Large intestine (tissue), 3 donors: Measurements from ENCODE around the gene CLOCK. TPM values are rescaled to one million over a fixed set of nuclear protein-coding genes. Genes with fewer than 3 reads are reported as not detected.

Source experiments
- DNase-seq, 2 donors: peaks; one replicate each; pipeline versions ENCODE4 v3.0.0 to v3.0.0-alpha.2; 2013
- H3K27ac ChIP-seq: one replicate; pipeline ENCODE4 v1.5.1; 2013; ENCODE audit warnings: low read length
- H3K27me3 ChIP-seq: 2 replicates; pipeline ENCODE4 v1.6.1; 2013; ENCODE audit warnings: low read length; ENCODE audit not compliant: control insufficient read depth, insufficient read depth
- H3K36me3 ChIP-seq: 2 replicates; pipeline ENCODE4 v1.6.1; 2013; ENCODE audit warnings: low read length; ENCODE audit not compliant: control insufficient read depth, insufficient read depth
- H3K4me1 ChIP-seq: one replicate; pipeline ENCODE4 v1.6.1; 2013; ENCODE audit warnings: low read length; ENCODE audit not compliant: control insufficient read depth, insufficient read depth
- H3K4me3 ChIP-seq: one replicate; pipeline ENCODE4 v1.5.1; 2013; ENCODE audit warnings: low read length
- H3K9me3 ChIP-seq: one replicate; pipeline ENCODE4 v1.6.1; 2013; ENCODE audit warnings: mild to moderate bottlenecking, low read depth, low read length, moderate library complexity; ENCODE audit not compliant: control insufficient read depth
- WGBS: methylation state at CpG from one replicate; pipeline ENCODE4 v1.1.5; 2013; ENCODE audit warnings: low lambda C conversion rate; ENCODE audit not compliant: insufficient coverage; 5-methylcytosine and 5-hydroxymethylcytosine counted together
- polyA plus RNA-seq: library from polyadenylated mRNA; unstranded; fragments of 120-200 nt; gene quantifications from one replicate; pipeline ENCODE4 v1.2.1, GENCODE V29; 2013

The CLOCK gene
- polyA plus RNA-seq, 1 donor, result 16.5 TPM

DNA sequence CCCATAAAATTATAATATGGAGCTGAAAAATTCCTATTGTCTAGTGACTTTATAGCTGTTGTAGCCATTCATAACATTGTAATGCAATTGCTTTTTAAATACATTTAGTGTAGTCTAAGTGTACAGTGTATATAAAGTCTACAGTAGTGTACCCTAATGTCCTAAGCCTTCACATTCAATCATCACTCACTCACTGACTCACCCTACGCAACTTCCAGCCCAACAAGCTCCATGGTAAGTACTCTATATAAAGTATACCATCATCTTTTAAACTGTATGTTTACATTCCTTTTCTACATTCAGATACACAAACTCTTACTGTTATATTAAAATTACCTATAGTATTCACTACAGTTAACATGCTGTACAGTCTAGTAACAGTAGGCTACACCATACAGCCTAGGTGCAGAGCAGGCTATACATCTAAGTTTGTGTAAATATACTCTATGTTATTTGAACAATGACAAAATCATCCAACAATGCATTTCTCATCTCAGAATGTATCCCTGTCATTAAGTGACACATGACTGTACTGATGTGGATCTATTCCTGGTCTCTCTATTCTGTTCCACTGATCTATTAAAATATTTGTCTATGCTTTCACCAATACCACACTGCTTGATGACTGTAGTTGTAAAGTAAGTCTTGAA is 33.7 kb downstream of the CLOCK start:
- no peak for DNase-seq
- H3K9me3 ChIP-seq, result no peaks in the 10 kb centered on the region
- H3K27me3 ChIP-seq, result no peaks in the 10 kb centered on the region
- H3K4me1 ChIP-seq, result no peaks in the 10 kb centered on the region
- no peaks in the 10 kb centered on the region for H3K36me3 ChIP-seq
- H3K4me3 ChIP-seq, result no peak overlapping the region
- H3K27ac ChIP-seq, result no peak overlapping the region
- WGBS, result 100% methylated on average over 1 of the region's 1 CpG

DNA sequence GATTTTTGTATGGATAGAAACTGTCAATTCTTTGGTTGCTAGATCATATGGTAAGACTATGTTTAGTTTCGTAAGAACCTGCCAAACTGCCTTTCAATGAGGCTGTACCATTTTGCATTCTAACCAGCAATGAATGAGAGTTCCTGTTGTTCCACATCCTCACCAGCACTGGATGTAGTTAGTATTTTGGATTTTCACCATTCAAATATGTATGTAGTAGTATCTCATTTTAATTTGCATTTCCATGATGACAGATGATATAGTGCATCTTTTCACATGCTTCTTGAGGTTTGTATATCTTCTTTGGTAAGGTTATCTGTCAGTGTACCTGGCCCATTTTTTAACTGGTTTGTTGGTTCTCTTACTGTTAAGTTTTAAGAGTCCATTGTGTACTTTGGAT is 34.6 kb downstream of the CLOCK start:
- no peaks in the 10 kb centered on the region for H3K4me1 ChIP-seq
- H3K9me3 ChIP-seq, result no peaks in the 10 kb centered on the region
- H3K4me3 ChIP-seq, result no peak overlapping the region
- no CpG with 5 or more reads among the region's 1 CpG for WGBS
- H3K27me3 ChIP-seq, result no peaks in the 10 kb centered on the region
- no peak overlapping the region for H3K27ac ChIP-seq
- no peak for DNase-seq
- peaks cover 2% of the 10 kb centered on the region for H3K36me3 ChIP-seq

DNA sequence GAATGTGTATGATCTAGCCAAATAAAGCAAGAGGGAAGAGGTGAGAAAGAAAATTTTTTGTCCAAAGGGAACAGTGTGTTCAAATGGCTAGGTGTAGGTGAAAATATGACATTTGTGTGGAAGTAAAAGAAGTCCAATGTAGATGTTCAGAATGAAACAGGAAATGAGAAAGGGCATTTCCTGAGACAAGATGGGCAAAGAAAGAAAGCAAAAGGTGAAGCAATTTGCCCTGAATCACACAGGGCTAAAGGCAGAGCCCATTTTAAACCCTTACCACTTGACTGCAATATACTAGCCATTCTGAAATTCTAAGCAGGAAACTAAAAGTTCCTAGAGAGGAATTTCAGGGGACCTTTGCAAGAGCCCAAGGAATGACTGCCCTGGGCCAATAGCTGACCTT is 36.0 kb downstream of the CLOCK start:
- no peaks in the 10 kb centered on the region for H3K4me1 ChIP-seq
- no peaks in the 10 kb centered on the region for H3K9me3 ChIP-seq
- H3K36me3 ChIP-seq, result peaks cover 5% of the 10 kb centered on the region
- no peak for DNase-seq
- H3K4me3 ChIP-seq, result no peak overlapping the region
- no peak overlapping the region for H3K27ac ChIP-seq
- no peaks in the 10 kb centered on the region for H3K27me3 ChIP-seq

DNA sequence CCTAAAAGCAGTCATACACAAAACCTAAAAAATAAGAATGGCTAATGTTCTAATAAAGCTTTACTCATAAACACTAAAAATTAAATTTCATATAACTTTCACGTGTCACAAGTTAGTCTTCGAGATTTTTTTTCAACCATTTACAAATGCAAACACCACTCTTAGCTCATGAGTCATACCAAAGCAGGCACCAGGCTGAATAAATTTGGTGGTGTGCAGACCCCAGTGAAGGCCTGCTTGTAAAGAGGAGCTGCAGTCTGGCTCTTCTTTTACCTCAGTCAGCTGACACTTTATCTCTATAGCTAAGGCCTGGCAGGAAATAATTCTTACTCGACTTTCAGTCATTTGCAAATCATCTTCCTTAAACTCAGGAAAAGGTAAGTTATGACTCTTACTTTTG is 37.4 kb downstream of the CLOCK start:
- no peak for DNase-seq
- no peak overlapping the region for H3K27ac ChIP-seq
- no CpG with 5 or more reads among the region's 3 CpGs for WGBS

DNA sequence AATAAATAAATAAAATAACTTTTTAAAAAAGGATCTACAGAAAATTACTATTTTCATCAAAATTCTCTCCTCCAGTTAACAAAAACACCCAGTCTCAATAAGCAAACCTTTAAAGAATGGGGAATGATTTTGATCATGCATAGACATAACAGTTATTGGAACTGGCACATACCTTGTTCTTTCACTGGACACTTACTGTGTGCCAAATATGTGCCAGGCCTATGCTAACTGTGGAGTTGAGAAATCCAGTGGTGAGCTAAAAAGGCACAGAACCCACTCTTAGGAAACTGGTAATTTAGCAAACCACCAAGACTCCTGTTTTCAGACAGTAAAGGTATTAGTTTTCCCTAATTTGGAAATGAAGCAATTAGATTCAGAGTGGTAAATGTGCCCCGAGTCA is 39.1 kb downstream of the CLOCK start:
- peaks cover 5% of the 10 kb centered on the region for H3K36me3 ChIP-seq
- H3K27me3 ChIP-seq, result no peaks in the 10 kb centered on the region
- H3K4me3 ChIP-seq, result no peak overlapping the region
- H3K4me1 ChIP-seq, result no peaks in the 10 kb centered on the region
- no peaks in the 10 kb centered on the region for H3K9me3 ChIP-seq
- H3K27ac ChIP-seq, result no peak overlapping the region
- WGBS, result no CpG with 5 or more reads among the region's 1 CpG
- no peak for DNase-seq

More for the DNA sequence above, 37.4 kb downstream of the CLOCK start:
- Histone ChIP-seq H3K9me3 (no peaks in the 10 kb centered on the region), H3K4me1 (no peaks in the 10 kb centered on the region), H3K4me3 (no peak overlapping the region), H3K36me3 (peaks cover 5% of the 10 kb centered on the region), H3K27me3 (no peaks in the 10 kb centered on the region)

DNA sequence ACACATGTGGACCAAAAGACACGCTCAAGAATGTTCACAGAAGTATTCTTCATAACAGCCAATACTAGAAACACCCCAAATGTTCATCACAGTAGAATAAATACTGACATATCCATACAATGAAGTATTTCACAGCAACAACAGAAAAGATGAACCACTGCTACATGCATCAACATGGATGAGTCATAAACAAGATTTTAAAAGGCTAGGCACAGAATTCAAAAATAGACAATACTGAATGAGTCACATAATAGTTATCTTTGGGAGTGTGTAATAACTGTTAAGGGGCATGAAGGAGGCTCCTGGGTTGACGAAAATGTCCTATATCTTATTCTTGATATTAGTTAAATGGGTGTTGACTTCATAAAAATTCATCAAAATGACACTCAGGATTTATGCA is 43.5 kb downstream of the CLOCK start:
- no peak for DNase-seq
- Histone ChIP-seq H3K27ac (no peak overlapping the region), H3K27me3 (no peaks in the 10 kb centered on the region), H3K36me3 (peaks cover 5% of the 10 kb centered on the region), H3K9me3 (no peaks in the 10 kb centered on the region), H3K4me3 (no peak overlapping the region), H3K4me1 (no peaks in the 10 kb centered on the region)
- WGBS, result no CpG with 5 or more reads among the region's 2 CpGs

DNA sequence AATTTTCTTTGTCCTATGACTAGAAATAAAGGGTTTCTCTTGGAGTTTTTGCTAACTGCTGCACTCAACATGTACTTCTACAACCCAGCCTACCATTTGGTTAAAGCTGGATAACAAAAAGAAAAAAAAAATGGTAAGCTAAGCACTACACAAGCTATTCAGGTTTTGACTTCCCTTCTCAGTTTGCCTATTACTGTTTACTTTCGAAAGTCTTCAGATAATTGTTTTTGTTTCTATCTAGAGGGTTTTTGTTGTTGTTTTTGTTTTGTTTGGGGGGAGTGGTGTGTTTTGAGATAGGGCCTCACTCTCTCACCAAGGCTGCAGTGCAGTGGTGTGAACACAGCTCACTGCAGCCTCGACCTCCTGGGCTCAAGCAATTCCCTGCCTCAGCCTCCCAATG is 46.6 kb downstream of the CLOCK start:
- Histone ChIP-seq H3K4me1 (no peaks in the 10 kb centered on the region), H3K36me3 (peaks cover 1% of the 10 kb centered on the region), H3K9me3 (no peaks in the 10 kb centered on the region), H3K27ac (no peak overlapping the region), H3K4me3 (no peak overlapping the region), H3K27me3 (no peaks in the 10 kb centered on the region)
- DNase-seq, result no peak
- no CpG with 5 or more reads among the region's 2 CpGs for WGBS

DNA sequence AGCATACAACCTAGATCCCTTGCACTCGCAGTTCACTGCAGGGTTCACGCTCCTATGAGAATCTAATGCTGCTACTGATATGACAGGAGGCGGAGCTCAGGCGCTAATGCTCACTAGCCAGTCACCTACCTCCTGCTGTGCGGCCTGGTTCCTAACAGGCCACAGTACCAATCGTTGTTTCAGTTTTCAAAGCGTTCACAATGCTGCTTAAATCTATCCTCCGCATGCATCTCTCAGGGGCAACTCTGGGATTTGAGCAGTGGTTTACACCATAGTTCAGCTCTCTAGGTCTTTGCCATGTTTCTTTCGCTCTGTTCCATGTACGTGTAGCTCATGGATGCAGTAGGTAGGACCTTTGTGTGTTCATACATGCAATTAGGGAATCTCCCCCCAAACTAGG is 47.2 kb downstream of the CLOCK start:
- Histone ChIP-seq H3K27ac (no peak overlapping the region), H3K4me3 (no peak overlapping the region), H3K27me3 (no peaks in the 10 kb centered on the region), H3K9me3 (peaks cover 4% of the 10 kb centered on the region), H3K4me1 (no peaks in the 10 kb centered on the region), H3K36me3 (peaks cover 7% of the 10 kb centered on the region)
- no peak for DNase-seq
- no CpG with 5 or more reads among the region's 10 CpGs for WGBS

DNA sequence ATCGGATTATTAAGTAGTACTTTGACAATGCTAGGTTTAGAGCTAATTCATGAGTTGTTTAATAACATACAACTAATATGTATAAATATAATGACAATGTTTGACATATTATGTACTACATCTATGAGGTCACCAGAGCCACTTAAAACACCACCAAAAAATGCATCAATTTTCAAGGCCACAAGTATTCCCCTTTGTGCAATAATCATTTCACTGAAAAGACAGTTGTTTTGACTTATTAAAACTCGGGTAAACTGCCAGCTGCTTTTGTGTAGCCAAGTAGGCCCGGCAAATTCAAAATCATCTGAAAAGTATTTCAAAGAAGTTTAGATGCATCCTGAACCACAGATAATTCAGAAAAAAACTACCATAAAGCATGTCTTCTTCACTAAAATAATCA is 48.7 kb downstream of the CLOCK start:
- DNase-seq, result no peak
- Histone ChIP-seq H3K4me1 (no peaks in the 10 kb centered on the region), H3K27ac (no peak overlapping the region), H3K27me3 (no peaks in the 10 kb centered on the region), H3K4me3 (no peak overlapping the region), H3K36me3 (peaks cover 10% of the 10 kb centered on the region), H3K9me3 (peaks cover 4% of the 10 kb centered on the region)
- no CpG with 5 or more reads among the region's 3 CpGs for WGBS

DNA sequence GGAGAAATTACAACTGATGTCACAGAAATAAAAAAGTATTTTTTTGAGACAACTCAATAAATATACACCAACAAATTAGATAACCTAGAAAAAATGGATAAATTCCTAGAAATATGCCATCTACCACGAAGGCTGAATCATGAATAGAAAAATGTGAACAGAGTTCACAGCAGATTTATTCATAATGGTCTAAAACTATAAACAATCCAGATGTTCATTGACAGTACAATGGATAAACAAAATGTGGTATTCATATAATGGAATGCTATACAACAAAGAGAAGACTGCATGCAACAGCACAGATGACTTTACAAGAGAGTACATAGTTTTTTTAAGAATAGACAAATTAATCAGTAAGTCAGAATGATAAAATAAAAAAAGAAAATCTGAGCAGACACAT is 55.2 kb downstream of the CLOCK start:
- WGBS, result no CpG with 5 or more reads among the region's 1 CpG
- H3K27ac ChIP-seq, result no peak overlapping the region

DNA sequence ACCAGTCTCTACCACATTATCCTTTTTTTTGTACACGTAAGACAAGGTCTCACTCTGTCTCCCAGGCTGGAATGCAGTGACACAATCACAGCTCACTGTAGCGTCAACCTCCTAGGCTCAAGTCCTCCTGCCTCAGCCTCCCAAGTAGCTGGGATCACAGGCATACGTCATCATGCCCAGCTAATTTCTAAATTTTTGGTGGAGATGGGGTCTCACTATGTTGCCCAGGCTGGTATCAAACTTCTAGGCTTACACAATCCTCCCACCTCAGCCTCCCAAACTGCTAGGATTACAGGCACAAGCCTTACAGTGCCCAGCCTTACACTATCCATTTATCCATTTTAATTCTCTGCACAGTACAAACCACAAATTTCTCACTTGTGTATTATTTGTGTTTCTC is 58.0 kb downstream of the CLOCK start:
- H3K27me3 ChIP-seq, result no peaks in the 10 kb centered on the region
- H3K9me3 ChIP-seq, result no peaks in the 10 kb centered on the region
- H3K4me1 ChIP-seq, result no peaks in the 10 kb centered on the region
- no CpG with 5 or more reads among the region's 3 CpGs for WGBS
- H3K36me3 ChIP-seq, result peaks cover 18% of the 10 kb centered on the region
- no peak overlapping the region for H3K27ac ChIP-seq
- no peak overlapping the region for H3K4me3 ChIP-seq
- DNase-seq, result no peak

More for the DNA sequence above, 55.2 kb downstream of the CLOCK start:
- peaks cover 4% of the 10 kb centered on the region for H3K9me3 ChIP-seq
- no peak for DNase-seq
- no peak overlapping the region for H3K4me3 ChIP-seq
- H3K27me3 ChIP-seq, result no peaks in the 10 kb centered on the region
- peaks cover 26% of the 10 kb centered on the region for H3K36me3 ChIP-seq
- H3K4me1 ChIP-seq, result no peaks in the 10 kb centered on the region
